HEK293 (cell line): ENCODE results near the gene SUSD3.

Experiments
- ATF2 ChIP-seq: fragments of 450-650 bp; formaldehyde crosslinking; IDR thresholded peaks from 2 replicates; pipeline ENCODE4 v1.5.1; 2016; ENCODE audit warnings: missing biosample characterization, missing genetic modification characterization, low read depth
- CTCF ChIP-seq: fragments of 450-650 bp; formaldehyde crosslinking; IDR thresholded peaks from 2 replicates; pipeline ENCODE4 v1.5.1; 2016; ENCODE audit warnings: missing biosample characterization, missing genetic modification characterization
- PRDM2 ChIP-seq: fragments of 450-650 bp; formaldehyde crosslinking; IDR thresholded peaks from 2 replicates; pipeline ENCODE4 v1.5.1; 2016; ENCODE audit warnings: missing biosample characterization, missing genetic modification characterization, borderline replicate concordance
- REST ChIP-seq: fragments of 450-650 bp; formaldehyde crosslinking; IDR thresholded peaks from 2 replicates; pipeline ENCODE4 v1.5.1; 2016; ENCODE audit warnings: missing biosample characterization, missing genetic modification characterization
- ZBTB20 ChIP-seq: fragments of 450-650 bp; formaldehyde crosslinking; IDR thresholded peaks from 2 replicates; pipeline ENCODE4 v1.5.1; 2016; ENCODE audit warnings: missing biosample characterization, missing genetic modification characterization
- ZNF488 ChIP-seq: fragments of 450-650 bp; formaldehyde crosslinking; IDR thresholded peaks from 2 replicates; pipeline ENCODE4 v1.5.1; 2016; ENCODE audit warnings: missing biosample characterization, missing genetic modification characterization
- ZNF776 ChIP-seq: fragments of 450-650 bp; formaldehyde crosslinking; IDR thresholded peaks from 2 replicates; pipeline ENCODE4 v1.5.0; 2017; ENCODE audit warnings: missing biosample characterization, missing genetic modification characterization, borderline replicate concordance
- ZNF777 ChIP-seq: fragments of 450-650 bp; formaldehyde crosslinking; IDR thresholded peaks from 2 replicates; pipeline ENCODE4 v1.5.1; 2017; ENCODE audit warnings: missing biosample characterization, missing genetic modification characterization, borderline replicate concordance
- ZSCAN5A ChIP-seq: fragments of 450-650 bp; formaldehyde crosslinking; IDR thresholded peaks from 2 replicates; pipeline ENCODE4 v1.5.1; 2016; ENCODE audit warnings: missing biosample characterization, missing genetic modification characterization

- no peak for TF ChIP-seq REST (tag by site-specific recombination)
- TF ChIP-seq CTCF: no peak
- no peak for TF ChIP-seq ZSCAN5A (tag by site-specific recombination)
- TF ChIP-seq ZNF488 (tag by site-specific recombination): no peak
- no peak for TF ChIP-seq PRDM2
- no peak for TF ChIP-seq ZNF777 (tag by site-specific recombination)
- TF ChIP-seq ATF2: no peak
- TF ChIP-seq ZNF776 (tag by site-specific recombination): no peak
- no peak for TF ChIP-seq ZBTB20 (tag by site-specific recombination)
These were observed 73.2 kb downstream of the SUSD3 start for GRCh38 chr9:93131599-93132286.
